HCT116 (cell line): ENCODE measurements around the gene PLAC9.

ENCODE experiments used
- ATF3 ChIP-seq: IDR thresholded peaks from 2 replicates; pipeline ENCODE4 v1.6.1; 2012
- CTCF ChIP-seq, 3 experiments: fragments of 200-600 bp in 1 of 3; sonication (generic) in 1 of 3; IDR thresholded peaks in 2 of 3; conservative IDR thresholded peaks in 1 of 3; 2 replicates each; pipeline ENCODE4 v1.5.1; 2012 to 2017; ENCODE audit warnings: low read depth in 2 of 3, low read length in 2 of 3, antibody characterized with exemption in 1 of 3, borderline replicate concordance in 1 of 3, control low read depth in 1 of 3, mild to moderate bottlenecking in 1 of 3, mixed read lengths in 1 of 3, mixed run types in 1 of 3, moderate library complexity in 1 of 3; ENCODE audit not compliant: insufficient read depth in 1 of 3
- EGR1 ChIP-seq: IDR thresholded peaks from 2 replicates; pipeline ENCODE4 v1.6.1; 2012; ENCODE audit warnings: low read depth
- EZH2 ChIP-seq: fragments of 200-600 bp; sonication (generic); IDR thresholded peaks from 2 replicates; pipeline ENCODE4 v1.6.1; 2017; ENCODE audit warnings: antibody characterized with exemption, mixed run types
- EZH2phosphoT487 ChIP-seq: fragments of 200-600 bp; IDR thresholded peaks from 2 replicates; pipeline ENCODE4 v1.6.1; 2018; ENCODE audit warnings: antibody characterized with exemption, borderline replicate concordance
- FOSL1 ChIP-seq: IDR thresholded peaks from 2 replicates; pipeline ENCODE4 v1.6.1; 2012; ENCODE audit warnings: low read depth
- MAX ChIP-seq: IDR thresholded peaks from 2 replicates; pipeline ENCODE4 v1.6.1; 2012
- POLR2A ChIP-seq: IDR thresholded peaks from 2 replicates; pipeline ENCODE4 v1.7.0; 2011; ENCODE audit warnings: borderline replicate concordance; ENCODE audit not compliant: insufficient read depth, insufficient read length; ENCODE audit errors: extremely low read depth
- RAD21 ChIP-seq: IDR thresholded peaks from 2 replicates; pipeline ENCODE4 v1.6.1; 2012; ENCODE audit warnings: low read depth, mild to moderate bottlenecking
- REST ChIP-seq: IDR thresholded peaks from 2 replicates; pipeline ENCODE4 v1.6.1; 2012; ENCODE audit warnings: low read depth
- SP1 ChIP-seq: IDR thresholded peaks from 2 replicates; pipeline ENCODE4 v1.6.1; 2012; ENCODE audit warnings: low read depth
- TCF7L2 ChIP-seq: IDR thresholded peaks from 2 replicates; pipeline ENCODE4 v1.7.0; 2011; ENCODE audit warnings: borderline replicate concordance, inconsistent platforms; ENCODE audit not compliant: insufficient read depth, insufficient read length; ENCODE audit errors: extremely low read depth
- YY1 ChIP-seq: IDR thresholded peaks from 2 replicates; pipeline ENCODE4 v1.6.1; 2011; ENCODE audit warnings: low read length, low read depth, moderate library complexity, mild to moderate bottlenecking; ENCODE audit not compliant: insufficient replicate concordance; ENCODE audit errors: extremely low read depth
- ZBTB33 ChIP-seq: IDR thresholded peaks from 2 replicates; pipeline ENCODE4 v1.6.1; 2011; ENCODE audit warnings: mild to moderate bottlenecking, low read length, moderate library complexity; ENCODE audit not compliant: insufficient replicate concordance; ENCODE audit errors: extremely low read depth

- TF ChIP-seq ZBTB33 (no peak), POLR2A (no peak), CTCF (IDR thresholded peaks at IDR 0.05 in 2 of 3, conservative IDR thresholded peaks at IDR 0.05 in 1 of 3; ENCODE audit: borderline replicate concordance in 1 of 3, insufficient read depth in 1 of 3, low read depth in 2 of 3, low read length in 2 of 3) (no peak), ATF3 (no peak), SP1 (no peak), FOSL1 (no peak), REST (no peak), EZH2phosphoT487 (no peak), EZH2 (no peak), RAD21 (no peak), EGR1 (no peak), MAX (no peak), TCF7L2 (no peak), YY1 (no peak)
These were observed 5.7 kb upstream of the PLAC9 start for GRCh38 chr10:80126876-80127275.
